ENCODE results near the gene ZBTB7C.

The ZBTB7C gene

GRCh38 chr18:48244530-48244929, 164.7 kb downstream of the ZBTB7C start:
- no peak for DNase-seq

DNA sequence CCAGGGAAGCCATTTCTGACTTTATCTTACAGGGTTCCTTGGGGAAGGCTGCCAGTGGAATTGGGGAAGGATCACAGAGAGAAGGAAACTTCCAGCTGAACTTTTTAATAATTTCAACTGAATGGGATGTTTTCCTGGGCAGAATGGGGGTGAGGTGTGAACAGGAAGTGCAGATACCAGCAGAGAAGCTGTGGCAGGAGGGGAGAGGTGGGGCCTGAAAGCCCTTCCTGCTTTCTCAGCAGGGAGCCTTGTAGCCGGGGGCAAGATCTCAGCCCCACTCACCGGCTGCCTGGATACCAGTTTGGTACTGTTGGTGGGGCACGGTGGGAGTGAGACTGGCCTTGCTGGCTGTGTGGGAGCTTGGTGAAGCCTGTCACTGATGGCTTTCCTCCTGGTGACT, 170.5 kb downstream of the ZBTB7C start:
- no peak for DNase-seq

- no peak for DNase-seq
These were observed 171.0 kb downstream of the ZBTB7C start for GRCh38 chr18:48238206-48238605.

DNA sequence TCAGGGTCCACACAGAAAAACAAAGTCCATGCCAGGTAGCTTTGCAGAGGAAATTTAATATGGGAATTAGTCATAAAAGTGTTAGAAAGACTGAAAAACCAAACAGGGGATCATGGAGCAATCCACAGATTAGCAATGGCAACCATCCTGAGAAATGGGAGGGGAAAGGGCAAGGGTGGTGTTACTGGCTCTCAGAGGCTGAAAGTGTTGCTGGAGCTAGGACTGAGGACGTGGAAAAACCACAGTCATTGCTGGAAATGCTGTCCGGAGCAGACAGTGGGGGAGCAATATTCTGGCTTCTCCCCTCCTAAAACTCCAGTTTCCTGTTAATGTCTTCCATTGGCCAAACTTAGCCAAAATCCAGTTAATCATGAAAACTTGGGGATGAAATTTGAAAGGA, 172.4 kb downstream of the ZBTB7C start:
- no peak for DNase-seq

- no peak for DNase-seq
These were observed 178.6 kb downstream of the ZBTB7C start for GRCh38 chr18:48230467-48231113.

- no peak for DNase-seq
These were observed 179.6 kb downstream of the ZBTB7C start for GRCh38 chr18:48229552-48229981.

DNA sequence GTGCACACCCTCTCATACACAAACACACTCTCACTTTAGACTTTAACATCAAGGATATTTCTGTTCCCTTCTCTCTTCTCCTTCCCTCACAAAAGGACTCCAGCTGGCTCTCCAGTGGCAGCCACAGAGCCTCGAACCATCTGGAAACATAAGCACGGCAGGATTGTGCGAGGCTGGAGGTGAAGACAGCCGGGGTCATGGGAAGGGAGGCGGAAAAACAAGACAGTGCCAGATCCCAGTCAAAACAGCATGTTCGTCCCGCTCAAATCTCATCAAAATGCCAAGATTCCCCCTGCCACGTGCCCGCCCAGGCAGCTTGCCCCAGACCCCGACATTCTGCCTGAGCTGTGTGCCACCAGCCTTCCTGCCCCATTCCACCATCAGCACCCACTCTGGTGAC, 180.3 kb downstream of the ZBTB7C start:
- DNase-seq = no peak

- DNase-seq = no peak
These were observed 180.9 kb downstream of the ZBTB7C start for GRCh38 chr18:48228301-48228715.

GRCh38 chr18:48227206-48227605, 182.0 kb downstream of the ZBTB7C start:
- DNase-seq = no peak

- no peak for DNase-seq
These were observed 182.8 kb downstream of the ZBTB7C start for GRCh38 chr18:48226401-48226800.

GRCh38 chr18:48222118-48222517, 187.1 kb downstream of the ZBTB7C start:
- no peak for DNase-seq

DNA sequence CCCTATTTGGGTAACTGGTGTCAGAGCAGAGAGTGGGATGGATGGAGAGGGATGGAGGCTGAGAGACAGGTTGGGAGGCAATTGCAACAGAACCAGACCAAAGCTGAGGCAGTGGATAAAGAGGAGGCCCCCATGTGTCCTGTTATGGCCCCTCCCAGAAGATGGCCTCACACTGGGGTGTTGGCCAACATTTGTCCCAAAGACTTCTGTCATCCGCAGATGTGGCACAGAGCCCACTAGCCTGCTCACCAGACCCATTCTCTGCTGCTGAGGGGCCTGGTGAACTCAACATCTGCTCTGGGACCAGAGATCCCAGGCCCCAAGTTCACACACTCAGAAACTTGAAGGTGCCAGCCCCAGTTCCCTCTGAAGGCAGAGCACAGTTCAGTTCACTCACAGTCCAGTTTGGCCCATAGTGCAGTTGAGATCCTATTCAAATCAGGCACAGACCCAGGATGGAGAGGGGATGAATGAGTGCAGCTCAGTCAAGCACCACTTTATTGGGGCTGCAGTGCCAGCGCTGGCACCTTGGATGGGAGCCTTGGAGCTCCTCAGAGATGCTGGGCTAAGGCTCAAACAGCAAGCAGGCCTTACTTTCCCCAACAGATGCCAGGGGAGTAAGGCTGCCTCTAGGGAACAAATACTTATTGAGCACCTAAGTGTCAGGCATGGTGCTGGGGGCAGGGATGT, 189.2 kb downstream of the ZBTB7C start:
- no peak for DNase-seq

GRCh38 chr18:48219037-48219809, 190.0 kb downstream of the ZBTB7C start:
- DNase-seq = no peak

GRCh38 chr18:48218285-48219022, 190.7 kb downstream of the ZBTB7C start:
- no peak for DNase-seq

DNA sequence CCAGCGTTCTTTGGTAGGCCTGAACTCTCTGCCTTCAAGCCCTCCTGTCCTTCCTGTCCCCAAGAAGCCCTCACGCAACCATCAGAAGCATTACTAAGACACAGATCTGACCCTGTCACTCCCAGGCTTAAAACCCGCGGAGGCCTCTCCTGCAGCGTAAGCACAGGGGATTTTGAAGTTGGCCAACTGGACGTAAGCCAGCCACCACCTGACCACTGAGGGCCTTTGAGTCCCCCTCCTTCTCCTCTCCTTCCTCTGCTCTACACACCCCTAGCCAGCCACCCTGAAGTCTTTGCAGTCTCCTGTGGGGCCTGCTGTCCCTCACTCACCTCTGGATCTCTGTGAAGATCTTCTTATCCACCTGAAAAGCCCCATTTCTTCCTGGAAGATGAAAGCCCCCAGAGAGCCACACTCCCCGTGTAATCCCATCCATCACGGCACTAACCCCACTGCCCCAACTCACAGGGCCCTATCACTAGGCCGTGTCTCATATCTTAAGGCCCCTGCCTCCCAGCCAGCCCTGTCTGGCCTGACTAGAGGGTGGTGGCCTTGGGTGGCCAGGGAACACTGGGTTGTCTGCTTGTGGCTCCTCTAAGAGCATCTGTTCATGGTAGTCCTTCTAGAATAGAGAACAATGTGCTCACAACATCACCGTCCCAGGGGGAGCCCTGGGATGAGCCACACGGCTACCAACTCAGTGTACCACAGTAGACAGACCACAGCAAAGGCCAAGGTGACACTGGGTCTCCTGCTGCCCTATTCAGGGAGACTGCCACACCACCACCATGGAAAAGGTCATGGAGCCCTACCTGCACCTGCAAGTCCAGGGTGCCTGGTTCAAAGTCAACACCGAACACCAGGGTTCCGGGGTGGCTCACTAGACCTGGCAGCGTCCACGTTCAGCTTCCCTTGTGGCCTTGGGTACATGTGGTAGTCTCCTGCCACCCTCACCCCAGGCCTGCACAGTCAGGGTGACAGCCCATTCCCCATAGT, 191.6 kb downstream of the ZBTB7C start:
- no peak for DNase-seq

DNA sequence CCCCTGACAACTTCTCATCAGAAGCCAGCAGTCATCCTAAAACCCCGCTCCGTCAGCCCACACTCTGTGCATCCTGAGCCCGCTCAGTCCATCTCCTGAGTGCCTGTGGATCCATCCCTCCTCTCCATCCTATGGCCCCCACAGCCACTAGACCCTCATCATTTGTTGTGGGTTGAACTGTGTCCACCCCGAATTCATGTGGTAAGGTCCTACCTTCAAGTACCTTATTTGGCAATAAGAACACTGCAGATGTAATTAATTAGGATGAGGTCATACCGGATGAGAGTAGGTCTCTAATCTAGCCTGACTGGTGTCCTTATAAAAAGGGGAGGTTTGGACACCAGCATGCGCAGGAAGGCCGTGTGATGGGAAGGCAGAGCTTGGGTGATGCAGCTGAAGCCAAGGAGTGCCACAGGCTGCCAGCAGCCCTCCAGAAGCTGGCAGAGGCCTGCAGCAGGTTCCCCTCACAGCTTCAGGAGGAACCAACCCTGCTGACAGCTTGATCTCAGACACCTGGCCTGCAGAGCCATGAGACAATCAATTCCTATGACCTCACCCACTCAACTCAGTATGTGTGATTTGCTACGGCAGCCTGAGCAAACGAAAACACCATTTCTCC, 192.4 kb downstream of the ZBTB7C start:
- DNase-seq = no peak

- DNase-seq = no peak
These were observed 193.1 kb downstream of the ZBTB7C start for GRCh38 chr18:48215876-48216638.

GRCh38 chr18:48213791-48214190, 195.4 kb downstream of the ZBTB7C start:
- no peak for DNase-seq

DNA sequence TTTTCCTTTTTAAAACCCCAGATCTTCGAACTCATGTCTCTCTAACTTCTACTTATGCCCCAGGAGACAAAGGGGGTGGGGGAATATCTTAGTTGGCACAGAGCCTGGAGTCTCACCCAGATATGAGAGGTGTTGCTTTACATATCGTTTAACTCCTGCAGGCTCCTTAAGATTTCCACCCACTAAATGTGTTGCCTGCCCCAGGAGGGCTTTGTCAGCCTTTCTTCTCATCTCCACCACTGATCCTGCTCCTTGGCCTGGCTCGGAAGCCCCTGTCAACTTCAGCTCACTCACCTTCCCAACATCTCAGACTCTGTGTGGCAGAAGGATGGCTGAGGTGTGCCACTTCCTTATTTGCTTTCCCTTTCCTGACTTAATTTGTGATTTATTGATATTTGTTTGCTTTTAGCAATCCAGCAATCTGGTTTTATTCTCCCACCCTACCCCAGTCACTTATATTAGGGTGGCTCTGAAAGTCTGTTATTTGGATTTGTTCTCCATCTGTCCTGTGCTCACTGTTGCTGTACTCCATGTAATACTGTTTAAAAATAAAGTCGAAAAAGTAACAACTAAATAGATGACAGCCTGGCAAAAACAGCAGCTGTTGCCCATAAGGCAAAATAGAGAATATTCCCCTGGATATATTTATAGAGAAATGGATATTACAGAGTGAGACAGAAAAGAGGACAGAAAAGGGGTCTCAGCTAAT, 200.6 kb downstream of the ZBTB7C start:
- DNase-seq = no peak

GRCh38 chr18:48207733-48208132, 201.4 kb downstream of the ZBTB7C start:
- no peak for DNase-seq
